HG02678 (cell line): Measurements from ENCODE around the gene GOLGA8J.
"Not testable (repeated sequence)": the region's sequence is repeated elsewhere in the genome, so short reads cannot be mapped to it uniquely, and the experiment has no call there.

Source experiments
- ATAC-seq: cut with Tn5 transposase; IDR thresholded peaks from one replicate; pipeline ENCODE4 v1.9.1; 2021; ENCODE audit warnings: mild to moderate bottlenecking, moderate library complexity; ENCODE audit not compliant: unreplicated experiment

Gene GOLGA8J

DNA sequence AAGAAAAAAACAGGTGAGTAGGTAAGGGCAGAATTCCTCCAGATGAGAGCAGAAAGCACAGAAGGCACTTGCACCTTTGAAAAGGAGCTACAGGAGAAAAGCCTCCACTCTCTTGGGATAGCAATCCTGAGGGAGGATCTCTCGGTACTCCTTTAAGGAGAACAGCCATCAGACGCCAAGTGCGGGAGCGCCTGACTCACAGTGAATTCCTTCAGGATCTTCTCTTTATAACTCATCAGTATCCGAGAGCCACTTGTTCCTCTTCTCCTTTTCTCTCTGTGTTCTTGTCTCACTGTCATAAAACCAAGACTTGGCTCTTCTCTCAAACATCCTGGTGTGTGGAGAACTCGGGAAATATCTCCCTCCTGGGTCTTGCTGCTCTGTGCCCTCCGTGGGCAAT lies 10.1 kb upstream of the GOLGA8J start:
- ATAC-seq = no peak

DNA sequence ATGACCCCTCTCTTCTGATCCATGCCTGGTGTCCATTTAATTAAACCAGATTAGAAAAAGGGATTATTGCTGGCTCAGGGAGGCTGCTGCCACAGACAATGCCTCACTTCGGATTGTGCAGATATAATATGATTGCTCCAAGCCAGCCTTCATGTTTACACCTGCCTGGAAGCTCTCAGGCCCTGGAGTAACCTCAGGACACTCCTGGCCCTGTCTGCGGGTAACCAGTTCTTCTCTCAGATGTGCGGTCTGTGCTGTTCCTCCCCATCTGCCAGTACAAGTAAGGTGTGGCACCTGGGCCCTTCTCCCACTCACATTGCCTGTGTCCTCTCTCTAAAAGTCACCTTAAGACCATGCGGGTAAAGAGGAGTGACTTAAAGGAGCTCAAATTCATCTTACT lies 8.8 kb upstream of the GOLGA8J start:
- no peak for ATAC-seq

DNA sequence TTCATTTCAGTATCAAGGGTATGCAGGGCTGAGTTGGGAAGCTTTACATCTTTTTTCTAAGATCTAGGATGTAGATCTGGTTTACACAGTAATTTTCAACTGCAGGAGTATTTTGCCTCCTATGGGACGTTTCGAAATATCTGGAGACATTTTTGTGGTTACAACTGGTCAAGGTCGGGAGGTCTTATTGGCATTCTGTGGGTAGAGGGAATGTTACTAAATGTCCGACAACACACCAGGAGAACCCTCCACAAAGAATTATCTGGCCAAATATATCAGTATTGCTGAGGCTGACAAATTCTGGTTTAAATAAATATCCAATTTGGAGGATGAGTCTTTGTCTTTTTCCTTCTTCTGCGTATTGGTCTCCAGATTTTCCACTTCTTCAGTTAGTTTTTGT lies 1.9 kb upstream of the GOLGA8J start:
- not testable (repeated sequence) for ATAC-seq

DNA sequence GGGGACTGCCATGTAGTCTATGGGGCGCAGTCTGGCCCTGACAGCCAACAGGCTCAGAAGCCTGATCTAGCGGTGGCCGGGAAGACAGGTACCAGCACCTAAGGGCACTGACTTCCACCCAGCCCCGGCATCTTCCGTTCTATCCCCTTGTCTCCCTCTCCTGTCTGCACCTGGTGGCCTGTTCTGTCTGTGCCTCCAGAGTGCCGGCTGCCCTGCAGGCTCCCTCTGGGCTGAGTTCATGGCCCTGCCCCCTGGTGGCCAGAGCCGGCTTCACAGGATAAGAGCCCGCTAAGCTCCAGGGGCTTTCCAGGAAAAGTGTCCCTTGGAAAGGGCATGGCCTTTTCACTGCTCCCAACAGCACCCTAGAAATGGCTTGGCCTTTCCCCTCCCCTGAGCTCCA lies 15.1 kb downstream of the GOLGA8J start:
- ATAC-seq = not testable (repeated sequence)

DNA sequence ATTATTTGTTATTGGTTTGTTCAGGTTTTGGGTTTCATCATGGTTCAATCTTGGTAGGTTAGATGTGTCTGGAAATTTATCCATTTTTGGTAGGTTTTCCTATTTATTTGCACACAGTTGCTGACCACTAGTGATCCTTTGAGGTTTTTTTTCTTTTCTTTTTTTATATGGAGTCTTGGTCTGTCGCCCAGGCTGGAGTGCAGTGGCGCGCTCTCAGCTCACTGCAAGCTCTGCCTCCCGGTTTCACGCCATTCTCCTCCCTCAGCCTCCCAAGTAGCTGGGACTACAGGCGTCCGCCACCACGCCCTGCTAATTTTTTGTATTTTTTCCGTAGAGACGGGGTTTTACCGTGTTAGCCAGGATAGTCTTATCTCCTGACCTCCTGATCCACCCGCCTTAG lies 20.1 kb downstream of the GOLGA8J start:
- ATAC-seq = not testable (repeated sequence)

DNA sequence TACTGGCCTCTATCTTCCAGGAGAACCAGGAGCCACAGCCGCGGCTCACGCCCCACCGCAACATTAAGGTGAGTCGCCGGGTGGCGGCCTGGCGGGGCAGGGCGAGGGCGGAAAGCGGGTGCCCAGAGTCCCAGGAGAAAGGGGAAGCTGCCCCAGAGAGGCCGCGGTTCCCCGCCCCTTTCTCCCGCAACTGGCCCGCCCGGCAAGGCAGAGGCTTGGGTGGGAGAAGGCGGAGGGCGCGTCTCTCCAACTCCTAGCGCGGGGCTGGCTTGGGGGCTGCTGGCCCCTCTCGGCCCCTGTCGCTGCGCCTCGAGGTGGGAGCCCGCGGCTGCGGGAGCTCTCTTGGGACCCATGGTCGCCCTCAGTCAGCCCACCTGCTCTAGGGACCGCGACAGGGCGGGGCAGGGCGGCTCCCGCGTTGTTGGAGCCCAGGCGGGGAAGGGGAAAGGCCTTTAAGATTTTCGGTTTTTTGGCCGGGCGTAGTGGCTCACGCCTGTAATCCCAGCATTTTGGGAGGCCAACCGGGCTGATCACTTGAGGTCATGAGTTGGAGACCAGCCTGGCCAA lies 21.3 kb downstream of the GOLGA8J start:
- not testable (repeated sequence) for ATAC-seq

DNA sequence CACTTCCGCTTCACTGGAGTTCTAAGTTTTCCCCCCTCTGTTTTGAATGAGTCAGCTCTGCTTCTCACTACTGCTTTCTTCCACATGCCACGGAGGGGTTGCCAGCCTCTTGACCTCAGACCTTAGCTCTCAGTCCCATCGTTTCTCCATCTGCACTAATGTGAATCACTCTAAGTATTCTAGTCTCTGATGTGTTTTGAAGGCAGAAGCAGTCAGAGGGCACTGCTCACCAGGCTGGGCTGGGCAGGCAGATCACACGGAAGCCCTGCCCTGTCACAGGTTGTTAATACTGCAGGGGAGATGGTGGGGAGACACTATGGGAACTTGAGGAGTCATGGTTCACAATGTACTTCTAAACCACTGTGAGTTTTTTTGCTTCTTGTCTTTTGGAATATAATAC lies 27.8 kb downstream of the GOLGA8J start:
- ATAC-seq = not testable (repeated sequence)

DNA sequence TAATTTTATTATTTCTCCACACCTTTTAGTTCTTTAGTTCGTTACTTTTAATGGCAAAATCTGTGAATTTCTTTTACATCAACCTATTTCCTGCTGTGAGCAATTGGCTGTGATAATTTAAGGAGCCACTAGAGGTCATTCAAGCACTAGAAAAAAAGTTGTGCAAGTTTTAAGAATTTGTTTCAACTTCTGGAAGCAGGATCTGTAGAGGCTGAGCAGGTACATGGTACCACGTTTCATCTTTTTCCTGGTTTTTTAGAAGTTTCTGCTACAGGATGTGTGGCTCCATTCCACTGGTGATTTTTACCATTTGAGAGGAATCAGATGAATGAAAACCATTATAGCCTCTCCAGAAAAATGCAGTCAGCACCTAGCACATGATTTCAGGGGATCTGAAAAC lies 47.3 kb downstream of the GOLGA8J start:
- not testable (repeated sequence) for ATAC-seq

DNA sequence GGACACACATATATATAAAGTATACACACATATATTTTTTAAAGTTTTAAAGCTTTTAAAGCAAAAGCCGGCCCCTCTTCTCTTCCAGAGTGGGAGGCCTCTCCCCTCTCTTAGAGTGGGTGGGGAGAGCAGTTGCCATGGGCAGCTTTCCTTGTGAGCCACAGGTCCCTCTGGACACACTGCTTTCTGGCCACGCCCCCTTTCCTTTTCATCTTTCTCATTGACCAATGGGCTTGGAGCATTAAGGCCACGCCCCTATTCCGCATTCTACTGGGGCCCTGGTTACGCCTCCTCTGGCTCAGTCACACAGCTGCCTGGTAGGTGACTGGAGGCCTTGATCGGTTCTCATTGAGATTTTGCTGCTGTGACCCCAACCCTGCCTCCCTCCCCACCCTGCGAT lies 52.0 kb downstream of the GOLGA8J start, which contains the start of gene GOLGA8T:
GOLGA8T (plus strand) TSS at position 301 of the 400 bp plus-strand sequence; CDS start at position 399, 98 bp downstream.
- ATAC-seq = not testable (repeated sequence)
